Measurements from ENCODE around the gene MTTP. TPM values are rescaled to one million over a fixed set of nuclear protein-coding genes. Genes with fewer than 3 reads are reported as not detected.

The MTTP gene
- total RNA-seq, 1 donor from 2014 or later: 11.1 TPM

GRCh38 chr4:99612281-99612680, 37.7 kb downstream of the MTTP start:
- Mint-ChIP-seq H3K9me3 (no peaks in the 10 kb centered on the region), H3K36me3 (ENCODE audit: low read depth) (no peaks in the 10 kb centered on the region), H3K4me1 (no peaks in the 10 kb centered on the region), H3K4me3 (no peak overlapping the region), H3K27ac (ENCODE audit: unreplicated experiment) (no peak overlapping the region), H3K27me3 (ENCODE audit: low read depth) (no peaks in the 10 kb centered on the region)
- DNase-seq (ENCODE audit: low read depth, low spot score): no peak
- no peak for TF ChIP-seq CTCF (conservative IDR thresholded peaks at IDR 0.05)

GRCh38 chr4:99612704-99613103, 38.1 kb downstream of the MTTP start:
- no peaks in the 10 kb centered on the region for H3K4me1 Mint-ChIP-seq
- no peaks in the 10 kb centered on the region for H3K27me3 Mint-ChIP-seq (ENCODE audit: low read depth)
- no peak for TF ChIP-seq CTCF (conservative IDR thresholded peaks at IDR 0.05)
- no peak overlapping the region for H3K4me3 Mint-ChIP-seq
- H3K27ac Mint-ChIP-seq (ENCODE audit: unreplicated experiment): no peak overlapping the region
- H3K36me3 Mint-ChIP-seq (ENCODE audit: low read depth): no peaks in the 10 kb centered on the region
- H3K9me3 Mint-ChIP-seq: no peaks in the 10 kb centered on the region
- DNase-seq (ENCODE audit: low read depth, low spot score): no peak

GRCh38 chr4:99614491-99614890, 39.9 kb downstream of the MTTP start:
- H3K27ac Mint-ChIP-seq (ENCODE audit: unreplicated experiment): no peak overlapping the region
- no peak for TF ChIP-seq CTCF (conservative IDR thresholded peaks at IDR 0.05)
- H3K27me3 Mint-ChIP-seq (ENCODE audit: low read depth): no peaks in the 10 kb centered on the region
- H3K36me3 Mint-ChIP-seq (ENCODE audit: low read depth): no peaks in the 10 kb centered on the region
- no peak for DNase-seq (ENCODE audit: low read depth, low spot score)
- H3K9me3 Mint-ChIP-seq: no peaks in the 10 kb centered on the region
- no peaks in the 10 kb centered on the region for H3K4me1 Mint-ChIP-seq
- no peak overlapping the region for H3K4me3 Mint-ChIP-seq

GRCh38 chr4:99615170-99615820, 40.7 kb downstream of the MTTP start:
- H3K9me3 Mint-ChIP-seq: no peaks in the 10 kb centered on the region
- H3K27me3 Mint-ChIP-seq (ENCODE audit: low read depth): no peaks in the 10 kb centered on the region
- no peaks in the 10 kb centered on the region for H3K36me3 Mint-ChIP-seq (ENCODE audit: low read depth)
- H3K27ac Mint-ChIP-seq (ENCODE audit: unreplicated experiment): no peak overlapping the region
- H3K4me3 Mint-ChIP-seq: no peak overlapping the region
- no peak for TF ChIP-seq CTCF (conservative IDR thresholded peaks at IDR 0.05)
- no peak for DNase-seq (ENCODE audit: low read depth, low spot score)
- H3K4me1 Mint-ChIP-seq: no peaks in the 10 kb centered on the region

GRCh38 chr4:99617374-99617773, 42.8 kb downstream of the MTTP start:
- Mint-ChIP-seq H3K27ac (ENCODE audit: unreplicated experiment) (no peak overlapping the region), H3K4me1 (no peaks in the 10 kb centered on the region), H3K36me3 (ENCODE audit: low read depth) (no peaks in the 10 kb centered on the region), H3K27me3 (ENCODE audit: low read depth) (no peaks in the 10 kb centered on the region), H3K9me3 (no peaks in the 10 kb centered on the region), H3K4me3 (no peak overlapping the region)
- no peak for DNase-seq (ENCODE audit: low read depth, low spot score)
- TF ChIP-seq CTCF (conservative IDR thresholded peaks at IDR 0.05): no peak

Measured in neural crest cell (in vitro differentiated cells).